Iris pigment epithelial cell (primary cell): ENCODE data around the gene AZI2.
A peak's percentile ranks its signal among the peaks of the same experiment; 100 is the strongest.

ENCODE experiments used
- DNase-seq: peaks from one replicate; pipeline ENCODE4 v3.0.0-alpha.2; 2011; ENCODE audit warnings: low read depth

Gene AZI2

DNA sequence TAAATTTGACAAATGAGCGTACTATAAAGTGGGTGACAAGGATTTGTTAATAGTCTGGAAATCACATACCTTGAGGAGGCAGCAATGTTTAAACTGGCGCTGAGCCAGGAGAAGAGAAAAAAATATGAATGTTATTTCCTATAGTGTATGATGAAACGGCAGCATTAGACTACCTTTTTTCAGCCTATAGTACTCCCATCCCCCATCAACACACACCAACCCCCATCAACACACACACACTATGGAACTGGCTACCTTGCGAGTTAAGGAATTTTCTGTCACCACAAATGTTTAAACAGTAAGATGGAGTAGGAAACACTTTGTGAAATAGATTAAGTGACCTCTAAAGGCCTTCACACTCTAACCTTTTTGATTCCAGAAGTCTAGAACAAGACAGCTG, 46.9 kb downstream of the AZI2 start:
- DNase-seq: peak; percentile 30

DNA sequence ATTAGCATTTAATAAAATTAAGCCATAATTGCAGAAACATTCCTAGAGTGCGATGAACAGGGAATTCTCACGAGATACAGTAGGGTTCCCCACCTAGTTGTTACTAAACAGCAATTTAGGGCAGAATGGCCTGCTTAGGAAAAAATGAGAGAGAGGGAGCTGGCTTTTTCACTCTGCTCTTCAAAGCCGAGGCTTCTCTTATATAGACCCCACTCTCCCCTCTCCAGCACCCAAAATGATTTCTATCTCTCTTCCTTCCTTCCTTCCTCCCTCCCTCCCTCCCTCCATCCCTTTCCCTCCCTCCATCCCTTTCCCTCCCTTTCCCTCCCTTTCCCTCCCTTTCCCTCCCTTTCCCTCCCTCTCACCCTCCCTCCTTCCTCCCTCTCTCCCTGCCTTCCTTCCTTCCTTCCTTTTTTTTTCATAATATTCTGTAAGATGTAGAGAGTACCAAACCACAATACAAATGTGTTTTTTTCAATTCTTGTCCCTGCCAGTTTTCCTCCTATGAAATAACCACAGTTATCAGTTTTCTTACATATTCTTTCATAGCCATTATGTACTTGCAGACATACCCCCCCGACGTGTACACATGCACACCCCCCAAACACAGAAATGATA, 48.2 kb downstream of the AZI2 start:
- DNase-seq: no peak

DNA sequence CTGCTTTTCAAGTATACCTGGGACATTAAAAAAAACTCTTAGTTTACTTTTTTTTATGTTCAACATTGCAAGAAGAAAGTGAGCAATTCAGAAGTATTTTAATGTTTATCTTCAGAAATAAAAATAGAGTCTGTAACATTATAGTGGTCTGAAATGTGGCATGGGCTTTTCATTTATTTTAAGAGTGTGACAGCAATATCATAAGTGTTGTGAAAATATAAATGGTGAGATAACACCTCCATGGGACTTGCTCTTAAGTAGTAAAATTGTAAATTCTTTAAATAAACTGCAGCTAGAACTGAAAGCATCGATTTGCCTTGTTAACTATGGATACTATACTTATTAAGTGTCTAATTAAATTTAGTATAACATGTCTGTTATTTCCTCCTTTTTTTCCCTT, 48.9 kb downstream of the AZI2 start:
- DNase-seq: no peak

DNA sequence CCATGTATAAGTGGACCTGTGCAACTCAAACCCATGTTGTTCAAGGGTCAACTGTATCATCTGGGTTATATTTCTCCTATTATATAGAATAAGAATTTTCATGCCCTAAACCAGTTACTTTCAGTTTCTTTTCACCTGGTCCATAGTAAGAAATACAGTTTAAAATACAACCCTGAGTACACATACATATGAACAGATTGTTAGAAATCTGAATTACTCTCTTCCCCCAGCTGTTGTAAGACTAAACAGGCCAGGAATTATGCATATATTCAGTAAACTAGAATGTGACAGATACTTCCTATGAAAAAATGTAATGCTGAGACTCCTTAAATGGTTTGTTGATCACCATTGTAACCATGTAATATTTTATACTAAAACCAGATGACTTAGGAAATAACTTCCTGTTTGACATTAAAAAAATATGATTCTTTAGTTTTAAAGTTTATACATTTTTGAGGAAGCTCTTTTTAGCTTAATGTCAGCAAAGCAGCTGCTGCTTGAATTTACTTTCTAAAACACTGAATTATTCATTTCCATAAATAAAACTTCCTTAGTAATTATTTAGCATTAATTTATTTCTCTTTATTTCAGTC, 52.6 kb downstream of the AZI2 start:
- no peak for DNase-seq

DNA sequence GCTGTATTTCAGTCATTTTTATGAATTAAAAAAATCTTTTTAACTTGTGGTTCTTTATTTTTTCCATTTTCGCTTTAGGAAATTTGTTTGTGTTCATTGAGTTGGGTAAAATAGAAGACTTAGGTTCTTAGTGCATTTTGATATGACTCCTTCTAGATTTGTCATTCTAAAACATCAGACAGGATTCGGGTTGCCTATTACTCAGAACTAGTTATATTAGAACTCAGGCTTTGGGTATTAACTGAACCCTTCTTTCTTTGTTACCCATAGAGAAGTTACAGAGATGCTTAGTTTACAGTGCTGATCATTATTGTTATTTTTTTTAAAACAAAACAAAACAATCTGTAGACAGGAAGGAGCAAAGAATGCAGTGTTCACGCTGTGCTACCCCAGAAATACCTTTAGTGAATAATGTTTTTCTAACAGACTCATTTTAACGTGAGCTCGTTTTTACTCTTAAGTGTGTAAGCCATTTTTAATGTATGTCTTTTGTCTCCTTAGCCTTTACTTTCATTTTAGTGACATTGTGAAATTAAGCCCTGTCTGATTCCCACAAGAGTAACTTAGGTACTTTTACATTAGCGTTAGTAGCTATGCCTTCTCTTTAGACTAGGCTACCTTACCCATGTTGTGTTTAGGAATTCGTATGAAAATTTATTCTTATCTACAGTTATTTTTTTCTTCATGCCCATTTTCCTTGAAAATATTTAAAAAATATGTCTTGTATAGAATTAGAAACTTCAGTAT, 53.8 kb downstream of the AZI2 start:
- DNase-seq: no peak

DNA sequence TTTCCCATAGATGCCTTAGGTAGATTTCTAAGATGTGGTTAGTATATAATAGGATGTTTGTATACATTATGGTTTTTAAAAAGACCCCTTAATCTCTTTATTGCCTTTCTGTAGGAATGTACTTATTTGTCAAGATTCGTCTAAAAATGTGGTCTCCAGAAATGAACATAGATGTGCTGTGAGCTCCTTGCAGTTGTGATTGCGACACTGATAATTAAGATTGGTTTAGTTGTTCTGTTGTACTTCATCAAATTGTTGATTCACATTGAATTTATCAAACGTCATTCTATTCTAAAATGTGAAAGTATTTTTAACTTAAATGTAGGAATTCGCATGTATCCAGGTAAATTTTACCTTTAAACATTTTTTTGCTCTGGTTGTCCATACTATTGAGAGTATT, 56.0 kb downstream of the AZI2 start:
- DNase-seq: no peak

DNA sequence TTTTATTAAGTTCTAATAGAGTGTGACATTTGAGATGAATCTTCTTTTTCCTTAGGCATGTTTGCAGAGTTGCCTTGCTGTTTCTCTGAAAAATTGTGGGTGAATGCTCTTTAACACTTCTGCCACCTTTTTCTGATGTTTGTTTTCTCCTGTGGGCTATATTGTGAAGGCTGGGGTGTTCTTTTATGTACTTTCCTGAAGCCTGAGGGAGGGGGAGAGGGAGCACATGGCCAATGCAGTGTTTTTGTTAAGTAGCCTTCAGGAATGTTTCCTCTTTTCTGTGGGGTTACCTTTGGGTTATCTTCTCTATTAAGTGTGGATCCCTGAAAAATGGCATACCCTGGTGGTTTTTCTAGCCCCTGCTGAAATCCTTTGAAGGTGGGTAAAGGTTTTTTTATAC, 57.0 kb downstream of the AZI2 start:
- no peak for DNase-seq

DNA sequence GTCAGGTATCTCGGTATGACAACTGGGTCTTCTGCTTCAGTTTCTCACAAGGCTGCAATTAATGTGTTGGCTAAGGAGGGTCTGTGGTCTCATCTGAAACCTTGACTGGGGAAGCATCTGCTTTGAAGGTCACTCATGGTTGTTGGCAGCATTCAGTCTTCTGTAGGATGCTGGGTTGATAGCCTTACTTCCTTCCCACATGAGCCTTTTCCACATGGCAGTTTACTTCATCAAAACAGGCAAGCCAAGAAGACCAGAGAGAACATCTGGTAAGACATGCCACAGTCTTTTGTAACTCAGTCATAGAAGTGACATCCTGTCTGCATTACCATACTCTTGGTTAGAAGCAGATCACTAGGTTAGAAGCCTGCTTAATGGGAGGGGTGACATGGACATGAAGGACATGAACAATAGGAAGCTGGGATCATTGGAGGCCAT, 57.7 kb downstream of the AZI2 start:
- DNase-seq: no peak

DNA sequence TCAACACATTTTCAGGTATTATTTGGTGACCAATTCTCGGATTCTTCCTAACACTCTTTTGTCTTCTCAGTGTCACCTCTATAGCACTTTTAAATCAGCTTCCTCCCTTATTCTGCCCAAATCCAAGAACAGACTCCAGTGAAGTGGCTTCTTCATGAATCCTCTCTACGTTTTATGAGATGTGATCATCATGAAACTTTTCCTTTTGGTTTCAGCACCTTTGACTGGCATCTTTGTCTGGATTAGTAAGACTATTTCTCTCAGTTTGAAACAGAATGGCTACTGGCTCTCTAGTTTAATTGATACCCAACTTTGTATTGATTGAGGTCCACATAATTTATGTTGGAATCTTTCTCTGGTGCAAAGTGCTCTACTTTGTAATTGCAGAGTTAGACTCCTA, 61.6 kb downstream of the AZI2 start:
- DNase-seq: no peak

DNA sequence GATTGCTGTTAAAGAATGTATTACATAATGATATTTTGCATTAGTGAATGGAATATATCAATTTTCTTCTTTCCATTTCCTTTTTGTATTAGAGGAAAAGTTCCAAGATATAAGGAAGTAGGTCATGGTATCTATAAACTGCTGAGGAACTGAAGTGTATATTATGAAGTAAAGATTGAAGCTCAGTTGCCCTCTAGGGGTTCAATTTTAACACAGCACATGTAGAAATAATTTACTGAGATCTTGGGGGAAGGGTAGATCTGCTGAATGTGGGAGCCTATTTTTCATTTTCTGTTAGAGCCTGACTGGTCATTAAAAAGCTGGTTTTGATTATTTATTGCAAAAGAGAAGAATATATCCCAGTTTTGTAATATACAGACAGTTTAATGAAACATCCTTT, 62.0 kb downstream of the AZI2 start:
- DNase-seq: peak; percentile 41

DNA sequence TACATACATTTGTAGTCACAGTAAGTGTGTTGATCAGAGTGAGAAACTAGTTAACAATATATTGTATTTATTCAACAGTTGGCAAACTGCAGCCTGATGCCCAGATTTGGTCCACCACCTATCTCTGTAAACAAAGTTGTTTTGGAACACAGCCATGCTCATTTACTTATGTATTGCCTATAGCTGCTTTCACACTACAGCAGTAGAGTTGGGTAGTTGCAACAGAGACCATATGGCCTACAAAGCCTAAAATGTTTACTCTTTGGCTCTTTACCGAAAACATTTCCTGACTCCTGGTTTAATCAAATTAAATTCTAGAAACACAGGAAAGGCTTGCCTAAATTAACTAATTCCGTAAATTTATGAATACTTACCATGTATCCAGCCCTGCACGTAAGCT, 67.8 kb downstream of the AZI2 start:
- DNase-seq: no peak

DNA sequence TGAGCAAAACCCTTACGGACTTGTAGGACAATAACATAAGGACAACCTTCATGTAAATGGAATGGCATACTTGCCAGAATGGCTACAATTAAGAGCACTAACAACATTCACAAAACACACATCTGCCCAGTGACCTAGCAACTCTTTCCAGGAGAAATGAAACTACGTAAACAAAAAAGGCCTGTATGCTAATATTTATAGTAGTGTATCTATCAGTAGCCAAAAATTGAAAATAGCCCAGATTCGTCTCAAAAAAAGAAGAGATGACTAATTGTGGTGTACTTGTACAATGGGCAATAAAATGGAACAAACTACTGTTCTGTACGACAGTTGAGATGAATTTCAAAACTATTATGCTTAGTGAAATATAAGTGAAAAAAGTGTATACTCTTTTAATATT, 68.9 kb downstream of the AZI2 start:
- DNase-seq: no peak

DNA sequence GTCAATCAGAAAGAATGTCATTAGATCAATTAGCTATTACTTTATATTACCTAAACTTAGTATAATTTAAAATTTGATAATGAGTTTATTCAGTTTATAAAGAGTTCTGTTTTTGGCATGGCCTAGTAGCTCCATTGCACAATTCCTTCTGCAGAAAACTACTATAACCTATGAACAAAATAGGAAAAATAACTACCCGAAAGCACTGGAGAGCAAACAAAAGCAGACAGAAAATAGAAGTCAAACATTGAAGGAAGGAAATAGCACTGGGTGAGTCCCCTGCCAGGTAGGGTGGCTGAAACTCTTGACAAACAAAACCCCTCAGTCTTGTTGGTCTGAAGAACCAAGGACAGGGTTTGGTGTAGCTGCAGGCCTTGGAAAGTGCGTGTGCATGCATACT, 69.7 kb downstream of the AZI2 start:
- no peak for DNase-seq

DNA sequence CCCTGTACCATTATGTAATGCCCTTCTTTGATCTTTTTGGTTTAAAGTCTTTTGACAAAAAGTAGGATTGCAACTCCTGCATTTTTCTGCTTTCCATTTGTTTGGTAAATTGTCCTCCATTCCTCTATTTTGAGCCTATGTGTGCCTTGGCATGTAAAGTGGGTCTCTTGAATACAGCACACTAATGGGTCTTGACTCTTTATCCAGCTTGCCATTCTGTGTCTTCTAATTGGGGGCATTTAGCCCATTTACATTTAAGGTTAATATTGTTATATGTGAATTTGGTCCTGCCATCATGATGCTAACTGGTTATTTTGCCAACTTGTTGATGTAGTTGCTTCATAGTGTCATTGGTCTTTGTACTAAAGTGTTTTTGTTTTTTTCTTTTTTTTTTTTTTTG, 74.8 kb downstream of the AZI2 start:
- no peak for DNase-seq
